CD4-positive, alpha-beta T cell treated with Interleukin-15 for 1 hour (primary cell): ENCODE data around the gene RCCD1.
"Not testable (repeated sequence)": the region's sequence is repeated elsewhere in the genome, so short reads cannot be mapped to it uniquely, and the experiment has no call there.

ENCODE experiments used
- DNase-seq: peaks from one replicate; pipeline ENCODE4 v3.0.0-alpha.2; 2020

Gene RCCD1

GRCh38 chr15:90918034-90918788, 36.5 kb upstream of the RCCD1 start:
- no peak for DNase-seq

GRCh38 chr15:90918835-90919234, 35.8 kb upstream of the RCCD1 start:
- DNase-seq, result no peak

GRCh38 chr15:90921887-90922286, 32.8 kb upstream of the RCCD1 start:
- DNase-seq, result no peak

GRCh38 chr15:90922712-90923322, 31.9 kb upstream of the RCCD1 start:
- DNase-seq, result not testable (repeated sequence)

- DNase-seq, result no peak
Measured at GRCh38 chr15:90924375-90924774, 30.3 kb upstream of the RCCD1 start.

- DNase-seq, result not testable (repeated sequence)
Measured at GRCh38 chr15:90926766-90927165, 27.9 kb upstream of the RCCD1 start.

GRCh38 chr15:90928106-90928505, 26.6 kb upstream of the RCCD1 start:
- DNase-seq, result not testable (repeated sequence)

GRCh38 chr15:90929246-90930019, 25.3 kb upstream of the RCCD1 start:
- no peak for DNase-seq

GRCh38 chr15:90930861-90931574, 23.7 kb upstream of the RCCD1 start:
- no peak for DNase-seq

- no peak for DNase-seq
Measured at GRCh38 chr15:90931575-90931827, 23.2 kb upstream of the RCCD1 start.

- DNase-seq, result peak; percentile 88
Measured at GRCh38 chr15:90931828-90932659, 22.6 kb upstream of the RCCD1 start, which contains the start of gene HDDC3. HDDC3 (minus strand) TSS chr15:90932549; CDS start chr15:90932540, 9 bp downstream.

- no peak for DNase-seq
Measured at GRCh38 chr15:90932660-90932991, 22.1 kb upstream of the RCCD1 start.

GRCh38 chr15:90933301-90933700, 21.4 kb upstream of the RCCD1 start:
- DNase-seq, result no peak

- DNase-seq, result peak; percentile 87
Measured at GRCh38 chr15:90934256-90934948, 20.3 kb upstream of the RCCD1 start.

- peak; percentile 93 for DNase-seq
Measured at GRCh38 chr15:90934949-90935751, 19.5 kb upstream of the RCCD1 start, which contains the start of gene UNC45A. UNC45A (plus strand) TSS chr15:90935285; CDS start chr15:90935325, 40 bp downstream.

- DNase-seq, result no peak
Measured at GRCh38 chr15:90936823-90937222, 17.9 kb upstream of the RCCD1 start.

- no peak for DNase-seq
Measured at GRCh38 chr15:90938261-90938660, 16.4 kb upstream of the RCCD1 start.

- no peak for DNase-seq
Measured at GRCh38 chr15:90939756-90940155, 14.9 kb upstream of the RCCD1 start.

GRCh38 chr15:90941038-90941437, 13.6 kb upstream of the RCCD1 start:
- no peak for DNase-seq

- DNase-seq, result no peak
Measured at GRCh38 chr15:90942354-90943120, 12.1 kb upstream of the RCCD1 start.
